HUES48 (cell line): ENCODE measurements around the gene ZNF471.

Experiments used
- H3K27ac ChIP-seq: one replicate; pipeline ENCODE4 v1.7.0; 2013; ENCODE audit warnings: low read depth, low read length, inconsistent platforms
- H3K27me3 ChIP-seq: 2 replicates; pipeline ENCODE4 v1.6.1; 2013; ENCODE audit warnings: mild to moderate bottlenecking, low read length; ENCODE audit not compliant: control insufficient read depth, insufficient read depth
- H3K36me3 ChIP-seq: 2 replicates; pipeline ENCODE4 v1.6.1; 2013; ENCODE audit warnings: low read length; ENCODE audit not compliant: control insufficient read depth, insufficient read depth
- H3K4me1 ChIP-seq: 2 replicates; pipeline ENCODE4 v1.6.1; 2013; ENCODE audit warnings: mild to moderate bottlenecking, low read length; ENCODE audit not compliant: control insufficient read depth, insufficient read depth
- H3K4me3 ChIP-seq: 2 replicates; pipeline ENCODE4 v1.5.1; 2013; ENCODE audit warnings: mild to moderate bottlenecking, low read depth, low read length
- H3K9ac ChIP-seq: 2 replicates; pipeline ENCODE4 v1.6.1; 2013; ENCODE audit warnings: mild to moderate bottlenecking, low read depth, low read length, moderate library complexity
- H3K9me3 ChIP-seq: 2 replicates; pipeline ENCODE4 v1.6.1; 2013; ENCODE audit warnings: low read length; ENCODE audit not compliant: control insufficient read depth, insufficient read depth

ZNF471 gene

GRCh38 chr19:56573914-56574313, 66.3 kb downstream of the ZNF471 start:
- Histone ChIP-seq H3K4me1 (no peaks in the 10 kb centered on the region), H3K9me3 (peaks cover 95% of the 10 kb centered on the region), H3K4me3 (no peak overlapping the region), H3K9ac (no peak overlapping the region), H3K27me3 (no peaks in the 10 kb centered on the region), H3K36me3 (peaks cover 81% of the 10 kb centered on the region), H3K27ac (no peak overlapping the region)

- peak overlapping the region; percentile 36; the same call in 1 of the 2 replicates for H3K4me3 ChIP-seq
- H3K27ac ChIP-seq, result no peak overlapping the region
- no peaks in the 10 kb centered on the region for H3K27me3 ChIP-seq
- H3K9ac ChIP-seq, result no peak overlapping the region
- H3K9me3 ChIP-seq, result peaks cover 99% of the 10 kb centered on the region
- H3K4me1 ChIP-seq, result no peaks in the 10 kb centered on the region
- peaks cover 49% of the 10 kb centered on the region for H3K36me3 ChIP-seq
These were observed 70.3 kb downstream of the ZNF471 start for GRCh38 chr19:56577719-56578602.
